IPS DF 4.7 (cell line): Measurements from ENCODE around the gene TBXA2R.
"Not testable (repeated sequence)": the region's sequence is repeated elsewhere in the genome, so short reads cannot be mapped to it uniquely, and the experiment has no call there.

Experiments used
- DNase-seq: peaks from one replicate; pipeline ENCODE4 v3.0.0-alpha.2; 2013; ENCODE audit warnings: low spot score; ENCODE audit errors: extremely low read depth

The TBXA2R gene

DNA sequence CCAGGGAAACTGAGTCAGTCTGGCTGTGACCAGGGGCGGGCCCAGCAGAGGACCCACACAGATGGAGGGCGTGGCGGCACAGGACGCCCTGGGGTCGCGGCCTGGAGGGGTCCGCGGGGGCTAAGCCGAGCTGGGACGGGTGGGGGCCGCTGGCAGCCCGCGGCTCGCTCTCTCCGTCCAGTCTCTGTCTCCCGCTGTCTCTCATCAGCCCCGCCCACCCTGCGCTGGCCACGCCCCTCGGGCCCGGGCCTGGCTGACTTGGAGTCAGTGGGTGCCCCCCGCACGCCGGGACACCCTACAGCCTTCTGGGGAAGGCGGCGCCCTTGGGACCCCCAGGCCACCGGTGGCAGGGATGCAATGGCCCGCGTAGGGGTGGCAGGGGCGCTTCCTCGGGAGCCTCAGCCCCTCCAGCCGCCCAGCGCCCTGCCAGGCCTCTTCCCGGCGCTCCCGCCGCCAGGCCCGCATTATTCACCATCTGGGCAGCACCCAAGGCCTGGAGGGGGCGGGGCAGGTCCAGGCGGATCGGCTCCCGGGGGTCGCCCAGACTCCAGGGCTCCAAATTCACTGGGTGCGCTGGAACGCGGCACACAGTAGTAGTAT is at the start of gene TBXA2R:
TBXA2R (minus strand) TSS at position 186 of the 600 bp plus-strand sequence. CDS start 6,241 bp downstream, outside the sequence.
- DNase-seq, result no peak

DNA sequence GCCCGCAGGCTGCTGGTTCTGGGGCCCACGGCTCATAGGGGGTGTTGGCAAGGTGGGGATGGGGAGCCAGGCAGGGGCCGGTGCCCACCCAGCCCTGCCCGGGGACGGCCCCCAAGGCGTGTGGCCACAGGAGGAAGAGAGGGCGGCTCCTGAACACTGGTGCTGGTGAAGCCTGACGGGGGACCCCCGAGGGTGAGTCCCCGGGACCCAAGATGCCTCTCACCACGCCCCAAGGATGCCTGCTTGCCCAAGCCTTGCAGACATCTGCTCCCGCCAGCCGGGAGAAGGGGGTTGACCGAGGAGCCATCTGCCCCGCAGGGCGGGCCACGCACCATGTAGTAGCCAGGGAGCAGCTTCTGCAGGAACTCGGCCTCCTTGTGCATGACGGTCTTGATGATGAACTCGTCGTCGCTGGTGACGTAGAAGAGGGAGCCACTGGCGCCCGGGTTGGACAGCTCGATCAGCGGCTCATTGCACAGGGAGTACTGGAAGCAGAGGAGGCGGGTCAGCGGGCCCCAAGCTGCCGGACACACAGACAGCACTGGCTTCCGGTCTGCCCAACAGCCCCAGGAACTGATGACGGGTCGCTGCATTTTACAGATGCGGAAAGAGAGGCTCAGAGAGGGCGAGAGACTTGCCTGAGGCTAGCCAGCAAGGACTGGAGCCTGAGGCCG is 49.5 kb upstream of the TBXA2R start:
- DNase-seq, result no peak

DNA sequence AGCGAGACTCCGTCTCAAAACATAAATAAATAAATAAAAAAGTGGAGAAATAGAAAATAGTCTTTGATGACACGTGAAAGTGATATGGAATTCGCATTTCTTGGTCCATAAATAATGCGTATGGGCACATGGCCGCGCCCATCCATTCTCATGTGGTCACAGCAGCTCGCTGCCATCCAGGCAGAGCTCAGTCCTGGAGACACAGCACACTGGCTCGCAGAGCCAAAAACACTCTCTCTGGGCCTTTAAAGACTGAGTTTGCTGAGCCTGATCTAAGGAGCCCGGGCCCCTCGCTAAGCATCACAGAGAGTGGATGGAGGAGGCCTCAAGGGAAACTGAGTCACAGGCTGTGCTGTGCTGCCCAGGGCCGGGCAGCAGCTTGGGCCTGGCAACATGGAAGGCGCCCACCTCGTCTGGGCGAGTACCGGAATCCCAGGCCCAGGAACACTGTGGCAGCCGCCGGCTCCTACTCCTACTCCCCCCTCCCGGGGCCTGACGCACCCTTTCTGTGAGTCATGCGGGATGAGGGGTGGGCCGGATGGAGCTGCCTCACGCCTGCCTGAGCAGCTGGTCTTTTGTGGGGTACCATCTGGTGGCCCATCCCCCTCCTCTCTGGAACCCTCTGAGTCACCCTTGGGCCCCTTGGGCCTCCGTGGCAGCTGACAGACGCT is 48.9 kb upstream of the TBXA2R start:
- DNase-seq, result no peak

DNA sequence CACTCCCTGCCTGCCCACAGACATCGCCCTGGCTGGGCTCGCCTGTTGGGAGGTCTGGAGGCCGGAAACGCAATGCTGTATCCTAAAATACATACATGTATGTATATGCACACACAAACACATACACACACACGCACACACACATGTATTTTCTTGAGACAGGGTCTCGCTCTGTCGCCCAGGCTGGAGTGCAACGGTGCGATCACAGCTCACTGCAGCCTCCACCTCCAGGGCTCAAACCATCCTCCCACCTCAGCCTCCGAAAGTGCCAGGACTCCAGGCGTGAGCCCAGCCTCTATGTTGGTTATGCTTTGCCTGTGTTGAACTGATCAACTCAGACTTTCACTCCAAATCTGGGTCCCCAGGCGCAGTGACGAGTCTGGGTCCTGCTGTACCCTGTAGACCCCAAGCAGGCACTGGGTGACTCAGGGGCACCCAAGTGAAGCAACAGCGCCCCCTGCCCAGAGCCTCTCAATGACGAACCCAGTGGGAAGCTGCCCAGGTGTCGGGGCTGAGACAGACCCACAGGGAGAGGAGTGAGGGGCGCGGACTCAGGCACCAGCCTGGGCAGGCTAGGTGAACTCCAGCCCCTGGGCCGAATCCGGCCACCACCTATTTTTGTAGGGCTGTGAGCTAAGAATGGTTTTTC is 47.3 kb upstream of the TBXA2R start:
- no peak for DNase-seq

DNA sequence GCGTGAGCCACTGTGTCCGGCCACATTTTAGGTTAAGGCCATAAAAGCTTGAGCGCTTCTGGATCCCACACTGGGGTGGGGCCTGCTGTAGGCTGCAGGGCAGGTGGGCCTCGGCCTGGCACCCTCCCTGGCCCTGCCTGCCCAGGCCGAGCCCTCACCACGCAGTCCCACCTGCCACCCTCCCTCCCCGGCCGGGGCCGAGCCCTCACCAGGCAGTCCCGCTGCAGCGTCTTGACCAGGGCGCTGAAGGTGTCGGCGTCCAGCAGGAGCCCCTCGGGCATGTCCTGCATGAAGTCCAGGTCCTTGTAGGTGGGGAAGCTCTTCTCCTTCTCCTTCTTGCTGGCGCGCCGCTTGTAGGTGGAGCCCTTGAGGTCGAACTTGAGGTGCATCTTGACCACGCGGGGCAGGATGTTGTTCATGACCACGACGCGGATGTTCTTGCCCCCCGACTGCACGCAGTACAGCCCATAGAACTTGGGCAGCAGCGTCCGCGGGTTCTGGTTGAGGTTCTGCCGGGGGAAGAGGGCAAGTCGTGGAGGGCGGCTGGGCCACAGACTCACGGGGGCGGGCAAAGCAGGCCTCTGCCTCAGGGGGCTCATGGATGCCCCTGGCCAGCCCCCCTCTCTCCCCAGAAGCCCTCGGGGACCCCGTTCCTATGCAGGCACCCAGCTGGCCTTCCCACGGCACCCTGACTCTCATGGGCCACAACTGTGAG is 46.6 kb upstream of the TBXA2R start:
- no peak for DNase-seq

DNA sequence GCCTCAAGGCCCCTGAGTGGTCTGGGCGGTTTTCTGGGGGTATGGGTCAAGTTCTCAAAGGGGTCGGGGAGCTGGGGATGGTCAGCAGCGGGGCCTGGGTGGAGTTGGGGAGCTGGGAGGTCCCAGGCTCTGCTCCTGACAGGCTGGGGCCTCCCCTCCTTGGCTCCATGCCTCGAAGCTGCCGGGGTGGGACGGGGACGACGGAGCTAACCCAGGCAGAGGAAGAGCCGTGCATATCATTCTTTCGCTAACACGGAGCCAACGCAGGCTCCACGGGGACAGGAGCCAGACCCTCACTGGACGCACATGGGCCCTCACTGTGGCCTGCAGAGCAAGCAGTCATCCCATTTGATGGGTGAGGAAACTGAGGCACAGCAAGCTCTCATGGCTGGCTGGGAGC is 45.7 kb upstream of the TBXA2R start:
- DNase-seq, result no peak

DNA sequence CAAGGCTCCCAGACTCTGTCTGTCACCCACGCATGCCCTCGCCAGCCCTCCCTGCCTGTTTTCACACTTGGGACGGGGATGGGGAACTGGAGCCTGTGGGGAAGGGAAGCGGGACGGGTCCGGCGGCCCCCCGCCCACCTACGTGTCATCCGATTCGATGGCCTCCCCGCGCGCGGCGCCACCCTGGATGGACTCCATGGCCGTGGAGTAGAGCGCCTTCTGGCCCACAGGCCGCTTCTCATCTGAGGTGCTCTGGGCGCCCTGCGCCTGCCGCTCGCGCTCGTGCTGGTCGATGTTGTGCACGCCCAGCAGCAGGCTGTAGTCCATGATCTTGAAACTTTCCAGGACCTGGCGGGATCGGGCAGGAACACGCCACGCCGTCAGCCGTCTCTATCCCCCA is 45.0 kb upstream of the TBXA2R start:
- DNase-seq, result no peak

DNA sequence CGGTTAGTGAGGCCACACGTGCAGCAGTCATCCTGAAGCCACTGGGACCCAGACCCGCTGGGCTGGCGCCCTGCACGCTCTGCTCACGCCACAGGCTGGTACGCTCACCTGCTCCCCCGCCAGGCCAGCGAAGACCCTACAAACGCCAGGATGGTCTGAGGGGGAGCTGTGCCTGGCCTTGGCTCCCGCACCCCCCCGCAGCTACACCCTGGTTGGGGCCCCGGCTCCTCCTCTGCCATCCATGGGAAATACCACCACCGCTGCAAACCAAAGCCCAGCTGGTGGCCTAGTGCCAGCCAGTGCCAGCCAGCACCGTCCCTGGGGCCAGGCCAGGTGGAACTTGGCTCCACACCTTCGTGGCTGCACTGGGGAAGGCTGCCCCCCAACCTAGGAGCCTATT is 43.2 kb upstream of the TBXA2R start:
- DNase-seq, result no peak

DNA sequence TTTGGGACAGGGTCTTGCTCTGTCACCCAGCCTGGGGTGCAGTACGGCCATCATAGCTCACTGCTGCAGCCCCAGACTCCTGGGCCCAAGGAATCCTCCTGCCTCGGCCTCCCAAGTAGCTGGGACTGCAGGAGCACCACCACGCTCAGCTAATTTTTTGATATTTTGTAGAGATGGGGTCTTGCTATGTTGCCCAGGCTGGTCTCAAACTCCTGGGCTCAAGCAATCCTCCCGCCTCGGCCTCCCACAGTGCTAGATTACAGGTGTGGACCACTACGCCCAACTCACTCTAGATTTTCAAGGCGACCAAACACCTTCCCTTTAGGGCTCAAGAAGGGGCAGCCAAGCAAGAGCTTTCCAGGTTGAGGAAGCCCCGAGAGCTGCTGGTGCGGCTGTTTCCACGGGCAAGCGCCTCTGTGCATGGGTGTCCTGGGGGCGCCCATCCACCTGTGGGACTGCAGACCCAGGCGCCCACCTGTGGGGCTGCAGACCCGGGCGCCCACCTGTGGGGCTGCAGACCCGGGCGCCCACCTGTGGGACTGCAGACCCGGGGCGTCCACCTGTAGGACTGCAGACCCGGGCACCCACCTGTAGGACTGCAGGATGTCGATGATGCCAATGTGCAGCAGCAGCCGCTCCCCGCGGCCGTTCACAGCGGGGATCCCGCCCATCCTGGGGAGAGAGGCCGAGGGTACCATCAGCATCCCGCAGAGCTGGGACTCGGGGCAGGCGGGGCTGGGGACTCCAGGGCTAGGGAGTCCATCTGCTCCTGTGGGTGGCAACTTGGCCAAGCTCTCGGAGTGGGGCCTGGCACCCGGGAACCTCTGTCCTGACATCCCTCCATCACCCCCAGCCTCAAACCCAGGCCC is 41.6 kb upstream of the TBXA2R start:
- DNase-seq, result no peak

DNA sequence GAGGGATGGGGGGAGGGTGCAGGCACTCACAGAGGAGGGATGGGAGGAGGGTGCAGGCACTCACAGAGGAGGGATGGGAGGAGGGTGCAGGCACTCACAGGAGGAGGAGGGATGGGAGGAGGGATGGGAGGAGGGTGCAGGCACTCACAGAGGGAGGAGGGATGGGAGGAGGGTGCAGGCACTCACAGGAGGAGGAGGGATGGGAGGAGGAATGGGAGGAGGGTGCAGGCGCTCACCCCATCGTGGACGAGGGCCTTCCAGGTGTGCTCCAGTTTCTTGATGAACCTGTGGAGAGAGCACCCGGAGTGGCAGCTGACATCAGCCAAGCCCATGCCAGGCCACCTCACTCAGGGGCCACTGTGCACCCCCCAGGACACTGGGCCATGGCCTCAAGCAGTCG is 40.4 kb upstream of the TBXA2R start:
- not testable (repeated sequence) for DNase-seq

DNA sequence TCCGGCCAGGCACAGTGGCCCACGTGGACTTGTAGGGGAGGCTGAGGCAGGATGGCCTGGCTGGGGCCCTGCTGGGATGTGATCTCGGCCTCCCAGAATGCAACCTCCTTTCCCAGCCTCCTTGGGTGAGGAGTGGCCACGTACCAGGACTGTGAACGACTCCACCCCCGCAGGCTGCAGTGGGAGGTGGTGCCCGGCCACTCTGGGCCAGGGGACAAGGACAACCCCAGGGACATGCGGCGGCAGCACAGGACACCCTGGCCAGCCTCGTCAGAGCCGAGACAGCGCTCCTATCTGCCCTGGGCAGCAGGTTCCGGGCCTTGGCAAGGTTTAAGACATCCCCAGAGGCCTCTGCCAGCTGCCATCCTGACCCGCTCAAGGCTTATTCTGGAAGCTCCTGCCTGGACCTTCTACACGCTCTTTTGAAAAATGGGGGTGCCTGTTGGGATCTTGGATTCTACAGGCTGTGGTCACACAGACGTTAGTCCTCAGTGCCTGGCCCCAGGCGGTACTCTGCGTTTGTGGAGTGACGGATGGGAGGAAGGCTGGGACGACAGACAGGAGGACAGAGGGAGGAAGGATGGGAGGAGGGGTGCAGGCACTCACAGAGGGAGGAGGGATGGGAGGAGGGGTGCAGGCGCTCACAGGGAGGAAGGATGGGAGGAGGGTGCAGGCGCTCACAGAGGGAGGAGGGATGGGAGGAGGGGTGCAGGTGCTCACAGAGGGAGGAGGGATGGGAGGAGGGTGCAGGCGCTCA is 39.8 kb upstream of the TBXA2R start:
- DNase-seq, result no peak

DNA sequence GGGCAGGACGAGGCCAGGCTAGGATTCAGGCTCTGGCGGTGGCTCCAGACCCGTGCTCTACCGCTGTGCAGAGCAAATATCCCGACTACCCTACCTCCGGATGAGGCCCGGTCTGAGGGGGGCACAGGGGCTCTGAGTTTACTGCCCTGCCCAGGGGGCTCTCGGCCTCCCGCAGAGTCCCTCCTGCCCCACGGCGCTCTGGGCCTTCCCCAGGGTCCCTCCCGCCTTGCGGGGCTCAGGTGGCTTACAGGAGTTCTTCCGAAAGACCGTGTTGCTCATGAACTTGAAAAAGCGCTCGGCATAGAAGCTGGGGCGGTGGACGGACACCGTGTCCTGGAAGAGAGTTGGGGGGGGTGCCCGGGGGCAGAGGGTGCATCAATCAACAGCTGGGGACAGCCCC is 39.1 kb upstream of the TBXA2R start:
- no peak for DNase-seq

DNA sequence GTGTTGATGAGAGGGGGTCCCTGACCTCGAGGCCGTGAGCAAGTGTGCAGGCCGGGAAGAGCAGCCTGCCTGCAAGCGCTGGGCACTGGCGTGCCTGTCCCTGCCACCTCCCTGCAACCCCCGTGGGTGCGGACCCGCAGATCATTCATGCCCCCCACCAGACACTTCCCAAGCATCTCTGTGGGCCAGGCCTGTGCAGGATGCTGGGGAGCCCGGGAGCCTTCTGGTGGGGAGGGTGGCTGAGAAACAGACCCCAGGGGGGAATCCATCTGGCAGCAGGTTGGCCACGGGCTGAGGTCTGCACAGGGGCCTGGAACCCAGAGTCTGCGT is 38.4 kb upstream of the TBXA2R start:
- DNase-seq, result no peak

DNA sequence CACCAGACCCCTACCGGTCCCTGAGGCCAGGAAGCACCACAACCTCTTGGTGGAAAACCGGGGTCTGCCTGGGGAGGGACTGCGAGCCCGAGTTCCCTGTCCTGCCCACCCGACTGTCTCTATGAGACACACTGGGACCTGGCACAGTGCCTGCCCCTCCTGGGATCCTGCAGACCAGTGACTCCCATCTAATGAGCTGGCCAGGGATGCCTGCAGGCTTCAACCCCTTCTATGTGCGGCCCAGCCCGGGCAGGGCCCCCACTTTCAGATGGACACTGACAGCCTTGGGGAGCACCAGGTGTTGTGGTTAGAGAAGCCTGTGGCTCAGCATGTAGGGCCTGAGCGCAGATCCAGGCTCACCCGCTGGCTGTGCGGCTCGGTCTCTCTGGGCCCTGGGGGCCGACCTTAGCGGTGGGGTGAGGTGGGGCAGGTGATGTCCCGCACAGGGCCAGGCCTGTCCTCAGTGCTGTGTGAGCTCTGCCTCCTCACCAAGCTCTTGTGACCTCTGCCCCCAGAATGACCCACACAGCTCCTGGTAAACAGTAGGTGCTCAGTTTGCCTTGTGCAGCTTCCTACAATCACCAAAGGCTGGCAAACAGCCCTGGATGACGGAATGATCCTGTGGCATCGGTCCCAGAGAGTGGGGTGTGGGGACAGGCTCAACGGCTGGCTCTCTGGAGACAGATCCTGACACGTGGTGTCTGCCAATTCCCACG is 37.8 kb upstream of the TBXA2R start:
- DNase-seq, result no peak

DNA sequence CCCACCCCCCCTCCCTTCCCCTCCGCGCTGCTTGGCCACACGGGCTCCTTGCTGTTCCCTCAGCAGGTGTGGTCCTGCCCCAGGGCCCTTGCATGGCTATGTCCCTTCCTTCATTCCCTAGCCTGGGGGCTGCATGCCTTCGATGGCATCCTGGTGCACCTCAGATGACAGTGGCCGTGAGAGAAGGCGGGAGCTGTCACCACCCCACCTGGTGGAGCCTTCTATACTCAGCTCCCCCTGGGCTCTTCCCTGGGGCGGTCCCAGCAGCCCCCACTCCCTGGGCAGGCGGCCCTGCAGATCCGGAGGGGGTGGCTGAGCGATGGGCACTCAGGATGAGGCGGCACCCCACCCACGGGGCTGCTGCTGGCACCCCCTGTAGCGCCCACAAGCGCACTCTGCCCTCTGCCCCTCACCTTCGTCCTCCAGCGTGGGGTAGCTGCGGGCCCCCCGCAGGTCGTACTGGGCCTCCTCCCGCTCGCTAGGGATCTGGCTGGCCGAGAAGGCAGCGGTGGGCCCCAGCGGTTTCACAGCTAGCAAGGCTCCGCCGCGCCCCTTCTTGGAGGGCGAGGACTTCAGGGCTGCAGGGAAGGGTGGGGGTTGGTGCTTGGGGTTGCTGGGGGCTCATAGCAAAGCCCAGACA is 37.1 kb upstream of the TBXA2R start:
- DNase-seq, result no peak

DNA sequence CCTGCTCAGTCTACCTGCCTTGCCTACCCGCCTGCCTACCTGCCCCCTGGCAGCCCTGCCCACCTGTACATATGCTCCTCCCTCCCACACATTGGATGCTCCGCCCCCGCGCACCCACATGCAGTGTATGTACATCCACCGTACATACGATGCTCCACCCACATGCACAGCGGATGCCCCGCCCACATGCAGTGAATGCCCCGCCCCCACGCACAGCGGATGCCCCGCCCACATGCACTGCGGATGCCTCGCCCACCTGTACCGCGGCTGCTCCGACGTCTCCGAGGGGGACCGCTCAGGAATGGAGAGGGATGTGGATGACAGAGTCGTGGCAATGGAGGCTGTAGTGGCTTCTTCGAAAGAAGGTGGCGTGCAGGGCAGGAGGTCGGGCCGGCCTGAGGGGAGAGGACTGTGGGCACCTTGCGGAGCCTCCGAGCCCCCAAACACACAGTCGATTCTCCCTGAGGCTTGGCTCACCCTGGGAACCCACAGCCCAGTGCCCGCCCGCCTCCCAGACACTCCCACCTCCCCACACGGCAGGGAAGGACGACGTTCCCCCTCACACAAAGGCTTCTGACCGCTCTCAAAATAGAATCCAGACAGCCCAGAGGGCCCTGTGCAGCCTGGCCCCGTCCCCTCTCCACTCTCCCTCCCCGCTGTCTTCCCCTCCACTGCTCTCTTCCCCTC is 36.5 kb upstream of the TBXA2R start:
- no peak for DNase-seq

DNA sequence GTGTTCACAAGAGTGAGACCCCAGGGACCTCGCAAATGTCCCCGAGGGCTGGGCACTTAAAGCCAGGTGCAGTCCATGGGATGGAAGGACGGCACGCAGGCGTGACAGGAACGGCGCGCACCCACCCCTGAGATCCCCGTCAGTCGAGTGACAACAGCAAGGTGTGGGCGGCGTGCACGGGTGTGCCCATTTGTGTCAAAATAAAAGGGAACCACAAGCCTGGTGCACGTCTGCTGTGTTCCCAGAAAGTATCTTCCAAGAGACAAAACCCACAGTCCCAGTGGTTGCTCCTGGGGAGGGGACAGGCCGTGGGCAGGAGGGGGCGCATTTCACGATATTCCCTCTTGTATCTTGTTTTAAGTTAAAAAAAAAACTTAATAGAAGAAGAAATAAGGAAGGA is 35.6 kb upstream of the TBXA2R start:
- DNase-seq, result no peak

DNA sequence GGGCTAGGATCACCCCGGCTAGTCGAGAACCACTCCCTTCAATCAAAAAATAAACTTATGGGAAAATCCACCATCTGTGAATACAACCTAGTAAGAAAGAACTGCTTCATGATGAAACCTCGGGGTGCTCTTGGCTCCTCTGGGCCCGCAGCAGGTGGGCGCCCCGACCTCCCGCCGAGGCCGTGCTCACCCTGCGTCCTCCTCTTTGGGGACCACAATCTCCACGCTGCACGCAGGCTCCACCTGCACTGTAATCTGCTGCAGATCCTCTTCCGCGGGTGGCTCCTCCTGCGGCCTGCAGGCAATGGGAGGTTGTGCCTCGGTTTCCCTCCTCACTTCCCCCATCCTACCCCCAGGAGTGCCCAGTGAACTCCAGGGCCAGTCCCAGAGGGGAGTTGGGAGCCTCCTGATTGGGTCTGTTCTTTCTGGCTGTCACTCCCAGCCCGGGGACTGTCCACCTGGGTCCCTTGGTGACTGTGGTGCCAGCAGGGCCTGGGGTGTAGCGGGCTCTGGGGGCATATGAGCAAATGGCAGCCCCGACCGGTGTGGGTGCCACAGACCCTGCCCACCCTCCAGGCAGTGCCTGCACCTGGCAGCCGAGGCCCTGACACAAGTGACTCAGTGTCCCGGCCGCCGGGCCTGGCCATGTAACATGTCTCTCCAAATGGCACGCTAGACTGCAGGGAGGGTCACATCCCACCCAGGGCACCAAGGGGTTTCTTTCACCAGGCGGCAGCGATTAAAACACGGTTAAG is 35.0 kb upstream of the TBXA2R start:
- no peak for DNase-seq
